MG63 (cell line): Measurements from ENCODE around the gene KCNH2. TPM values are rescaled to one million over a fixed set of nuclear protein-coding genes. Genes with fewer than 3 reads are reported as not detected.

Source experiments
- DNase-seq: peaks from one replicate; pipeline ENCODE4 v3.0.0-alpha.2; 2020
- H3K27me3 ChIP-seq: fragments of 250-450 bp; sonication (Bioruptor Pico); 2 replicates; pipeline ENCODE4 v1.5.1; 2020; ENCODE audit warnings: mild to moderate bottlenecking, moderate library complexity
- H3K36me3 ChIP-seq: fragments of 250-450 bp; sonication (Bioruptor Pico); 2 replicates; pipeline ENCODE4 v1.5.1; 2020; ENCODE audit warnings: mild to moderate bottlenecking, moderate library complexity
- H3K4me3 ChIP-seq: fragments of 250-450 bp; sonication (Bioruptor Pico); 2 replicates; pipeline ENCODE4 v1.5.1; 2020; ENCODE audit warnings: mild to moderate bottlenecking, moderate library complexity
- H3K9me3 ChIP-seq: fragments of 250-450 bp; sonication (Bioruptor Pico); 2 replicates; pipeline ENCODE4 v1.5.1; 2020; ENCODE audit warnings: mild to moderate bottlenecking, moderate library complexity
- total RNA-seq: library from RNA; depleted of rRNA; stranded (reverse); fragments of >200 nt; shearing (Covaris generic); gene quantifications from 2 replicates; pipeline ENCODE4 v1.2.3, GENCODE V29; 2014; ENCODE audit warnings: low replicate concordance

The KCNH2 gene
- total RNA-seq, 1 experiment from 2014 or later = 0.33 TPM

DNA sequence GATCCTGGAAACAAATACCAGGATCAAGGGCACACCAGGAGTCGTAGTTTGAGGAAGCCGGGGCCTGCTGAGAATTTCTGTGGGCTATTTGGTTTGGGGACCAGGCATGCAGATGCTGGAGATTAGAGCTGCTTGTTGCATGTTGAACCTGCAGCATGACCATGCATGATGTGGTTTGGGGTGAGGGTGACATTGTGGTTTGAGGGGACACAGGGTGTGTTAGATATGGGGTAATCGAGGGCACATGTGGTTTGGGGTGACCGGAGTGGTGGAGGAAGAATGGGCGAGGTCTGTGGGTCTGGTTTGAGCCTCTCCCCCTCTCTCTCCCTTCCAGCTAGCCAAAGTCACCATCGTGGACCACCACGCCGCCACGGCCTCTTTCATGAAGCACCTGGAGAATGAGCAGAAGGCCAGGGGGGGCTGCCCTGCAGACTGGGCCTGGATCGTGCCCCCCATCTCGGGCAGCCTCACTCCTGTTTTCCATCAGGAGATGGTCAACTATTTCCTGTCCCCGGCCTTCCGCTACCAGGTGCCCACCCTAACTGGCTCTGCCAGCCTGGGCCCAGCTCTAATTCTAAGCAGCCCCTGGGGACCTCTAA, 22.9 kb upstream of the KCNH2 start:
- Histone ChIP-seq H3K36me3 (no peaks in the 10 kb centered on the region), H3K27me3 (no peaks in the 10 kb centered on the region), H3K9me3 (no peaks in the 10 kb centered on the region), H3K4me3 (no peak overlapping the region)
- DNase-seq = no peak

DNA sequence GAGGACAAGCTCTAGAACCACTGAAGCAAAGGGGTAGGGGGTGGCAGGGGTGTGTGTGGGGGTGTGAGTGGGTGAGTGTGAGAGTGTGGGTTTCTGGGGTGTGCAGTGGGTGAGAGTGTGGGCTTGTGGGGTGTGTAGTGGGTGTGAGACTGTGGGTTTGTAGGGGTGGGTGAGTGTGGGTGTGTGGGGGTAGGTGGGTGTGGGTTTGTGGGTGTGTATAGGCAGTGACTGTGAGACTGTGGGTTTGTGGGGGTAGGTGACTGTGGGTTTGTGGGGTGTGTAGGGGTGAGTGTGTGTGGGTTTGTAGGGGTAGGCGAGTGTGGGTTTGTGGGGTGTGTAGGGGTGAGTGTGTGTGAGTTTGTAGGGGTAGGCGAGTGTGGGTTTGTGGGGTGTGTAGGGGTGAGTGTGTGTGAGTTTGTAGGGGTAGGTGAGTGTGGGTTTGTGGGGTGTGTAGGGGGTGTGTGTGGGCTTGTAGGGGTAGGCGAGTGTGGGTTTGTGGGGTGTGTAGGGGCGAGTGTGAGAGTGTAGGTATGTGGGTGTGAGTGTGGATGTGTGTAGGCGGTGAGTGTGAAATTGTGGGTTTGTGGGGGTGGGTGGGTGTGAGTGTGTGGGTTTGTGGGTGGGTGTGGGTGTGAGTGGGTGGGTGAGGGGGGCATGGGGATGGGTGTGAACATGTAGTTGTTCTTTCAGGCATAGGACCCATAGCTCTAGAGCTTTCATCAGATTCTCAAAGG, 21.5 kb upstream of the KCNH2 start:
- DNase-seq = no peak
- Histone ChIP-seq H3K36me3 (no peaks in the 10 kb centered on the region), H3K27me3 (no peaks in the 10 kb centered on the region), H3K9me3 (no peaks in the 10 kb centered on the region), H3K4me3 (no peak overlapping the region)

DNA sequence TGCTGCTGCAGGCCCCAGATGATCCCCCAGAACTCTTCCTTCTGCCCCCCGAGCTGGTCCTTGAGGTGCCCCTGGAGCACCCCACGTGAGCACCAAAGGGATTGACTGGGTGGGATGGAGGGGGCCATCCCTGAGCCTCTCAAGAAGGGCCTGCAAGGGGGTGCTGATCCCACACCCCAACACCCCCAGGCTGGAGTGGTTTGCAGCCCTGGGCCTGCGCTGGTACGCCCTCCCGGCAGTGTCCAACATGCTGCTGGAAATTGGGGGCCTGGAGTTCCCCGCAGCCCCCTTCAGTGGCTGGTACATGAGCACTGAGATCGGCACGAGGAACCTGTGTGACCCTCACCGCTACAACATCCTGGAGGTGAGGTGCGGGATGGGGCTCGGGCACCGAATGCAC, 20.9 kb upstream of the KCNH2 start:
- Histone ChIP-seq H3K27me3 (no peaks in the 10 kb centered on the region), H3K36me3 (no peaks in the 10 kb centered on the region), H3K4me3 (no peak overlapping the region), H3K9me3 (no peaks in the 10 kb centered on the region)
- DNase-seq = no peak

DNA sequence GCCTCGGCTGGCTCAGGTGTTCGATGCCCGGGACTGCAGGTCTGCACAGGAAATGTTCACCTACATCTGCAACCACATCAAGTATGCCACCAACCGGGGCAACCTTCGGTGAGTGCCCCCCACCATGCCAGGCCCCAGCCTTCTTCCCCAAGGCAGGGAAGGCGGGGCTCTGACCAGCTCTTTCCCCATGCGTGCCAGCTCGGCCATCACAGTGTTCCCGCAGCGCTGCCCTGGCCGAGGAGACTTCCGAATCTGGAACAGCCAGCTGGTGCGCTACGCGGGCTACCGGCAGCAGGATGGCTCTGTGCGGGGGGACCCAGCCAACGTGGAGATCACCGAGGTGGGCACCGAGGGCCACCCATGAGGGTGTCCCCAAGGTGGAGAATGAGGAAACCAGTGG, 20.2 kb upstream of the KCNH2 start:
- no peaks in the 10 kb centered on the region for H3K36me3 ChIP-seq
- H3K9me3 ChIP-seq = no peaks in the 10 kb centered on the region
- no peaks in the 10 kb centered on the region for H3K27me3 ChIP-seq
- DNase-seq = no peak
- H3K4me3 ChIP-seq = no peak overlapping the region

DNA sequence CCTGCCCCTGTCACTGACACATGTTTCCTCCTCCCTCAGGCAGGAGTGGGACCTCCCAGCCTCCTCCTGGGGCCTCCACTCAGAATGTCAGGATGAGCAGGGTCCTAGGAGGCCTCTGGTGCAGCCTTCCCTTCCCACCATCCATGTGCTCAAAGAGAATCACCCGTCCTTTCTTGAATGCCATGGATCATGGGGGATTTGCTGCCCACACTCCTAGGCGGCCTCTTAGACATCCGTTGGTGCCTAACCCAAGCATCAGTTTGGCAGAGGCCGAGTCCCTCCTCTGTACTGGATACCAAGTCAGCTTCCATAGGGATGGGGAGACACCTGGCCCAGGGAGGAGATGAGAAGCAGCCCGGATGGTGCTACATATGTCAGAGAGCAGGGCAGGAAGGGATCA, 19.7 kb upstream of the KCNH2 start:
- H3K4me3 ChIP-seq = no peak overlapping the region
- H3K27me3 ChIP-seq = no peaks in the 10 kb centered on the region
- H3K36me3 ChIP-seq = no peaks in the 10 kb centered on the region
- DNase-seq = no peak
- no peaks in the 10 kb centered on the region for H3K9me3 ChIP-seq

DNA sequence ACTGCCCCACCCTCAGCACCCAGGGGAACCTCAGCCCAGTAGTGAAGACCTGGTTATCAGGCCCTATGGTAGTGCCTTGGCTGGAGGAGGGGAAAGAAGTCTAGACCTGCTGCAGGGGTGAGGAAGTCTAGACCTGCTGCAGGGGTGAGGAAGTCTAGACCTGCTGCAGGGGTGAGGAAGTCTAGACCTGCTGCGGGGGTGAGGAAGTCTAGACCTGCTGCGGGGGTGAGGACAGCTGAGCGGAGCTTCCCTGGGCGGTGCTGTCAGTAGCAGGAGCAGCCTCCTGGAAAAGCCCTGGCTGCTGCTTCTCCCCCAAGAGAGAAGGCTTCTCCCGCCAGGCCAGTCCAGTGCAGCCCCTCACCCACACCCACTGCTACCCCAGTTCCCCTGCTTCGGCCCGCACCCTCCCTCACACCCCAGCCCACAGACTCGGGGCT, 19.0 kb upstream of the KCNH2 start:
- H3K9me3 ChIP-seq = no peaks in the 10 kb centered on the region
- no peaks in the 10 kb centered on the region for H3K27me3 ChIP-seq
- H3K4me3 ChIP-seq = no peak overlapping the region
- no peak for DNase-seq
- H3K36me3 ChIP-seq = no peaks in the 10 kb centered on the region

DNA sequence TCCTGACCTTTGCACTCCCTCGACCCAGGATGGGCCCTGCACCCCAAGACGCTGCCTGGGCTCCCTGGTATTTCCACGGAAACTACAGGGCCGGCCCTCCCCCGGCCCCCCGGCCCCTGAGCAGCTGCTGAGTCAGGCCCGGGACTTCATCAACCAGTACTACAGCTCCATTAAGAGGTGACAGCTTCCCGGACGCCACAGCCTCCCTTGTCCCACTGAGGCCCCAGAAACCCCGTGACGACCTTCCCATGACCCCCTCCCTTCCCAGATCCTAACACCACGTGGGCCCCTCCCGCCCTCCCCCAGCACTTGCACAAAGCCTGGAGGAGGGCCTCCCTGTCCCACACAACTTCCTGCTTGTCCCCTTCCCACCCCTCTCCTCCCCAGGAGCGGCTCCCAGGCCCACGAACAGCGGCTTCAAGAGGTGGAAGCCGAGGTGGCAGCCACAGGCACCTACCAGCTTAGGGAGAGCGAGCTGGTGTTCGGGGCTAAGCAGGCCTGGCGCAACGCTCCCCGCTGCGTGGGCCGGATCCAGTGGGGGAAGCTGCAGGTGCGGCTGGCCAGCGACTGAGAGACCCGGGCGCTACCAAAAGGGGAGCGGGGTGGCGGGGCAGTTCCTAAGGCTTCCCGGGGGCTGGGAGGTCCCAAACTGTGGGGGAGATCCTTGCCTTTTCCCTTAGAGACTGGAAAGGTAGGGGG, 18.4 kb upstream of the KCNH2 start:
- no peaks in the 10 kb centered on the region for H3K9me3 ChIP-seq
- no peak overlapping the region for H3K4me3 ChIP-seq
- DNase-seq = no peak
- H3K36me3 ChIP-seq = no peaks in the 10 kb centered on the region
- H3K27me3 ChIP-seq = no peaks in the 10 kb centered on the region

DNA sequence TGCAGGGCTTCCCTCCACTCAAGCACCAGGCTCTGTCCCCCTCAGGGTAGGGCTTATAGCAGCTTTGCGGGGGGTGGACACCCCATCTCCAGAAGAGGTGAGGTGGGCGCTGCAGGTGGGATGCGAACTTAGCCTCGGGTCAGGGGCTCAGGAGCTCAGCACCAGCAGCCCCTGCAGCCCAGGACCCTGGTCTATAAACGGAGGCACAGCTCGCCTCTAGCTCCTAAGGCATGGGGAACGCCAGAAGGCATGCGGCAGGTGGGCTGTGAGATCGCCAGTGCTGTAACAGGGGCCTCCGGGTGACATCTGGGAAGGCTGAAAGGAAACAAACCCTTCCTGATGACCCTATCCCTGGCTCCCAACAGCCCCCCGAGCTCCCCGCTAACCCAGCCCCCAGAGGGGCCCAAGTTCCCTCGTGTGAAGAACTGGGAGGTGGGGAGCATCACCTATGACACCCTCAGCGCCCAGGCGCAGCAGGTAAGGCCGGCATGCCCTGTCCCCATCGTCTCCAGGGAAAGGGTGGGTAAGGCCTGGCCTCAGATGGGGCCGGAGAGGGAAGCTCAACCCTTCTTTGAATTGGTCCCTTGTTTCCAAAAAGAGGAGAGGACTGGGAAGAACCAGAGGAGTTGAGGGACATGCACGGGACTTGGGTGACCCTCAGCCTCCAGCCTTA, 16.9 kb upstream of the KCNH2 start:
- H3K9me3 ChIP-seq = no peaks in the 10 kb centered on the region
- no peak overlapping the region for H3K4me3 ChIP-seq
- H3K36me3 ChIP-seq = no peaks in the 10 kb centered on the region
- no peaks in the 10 kb centered on the region for H3K27me3 ChIP-seq
- DNase-seq = no peak

DNA sequence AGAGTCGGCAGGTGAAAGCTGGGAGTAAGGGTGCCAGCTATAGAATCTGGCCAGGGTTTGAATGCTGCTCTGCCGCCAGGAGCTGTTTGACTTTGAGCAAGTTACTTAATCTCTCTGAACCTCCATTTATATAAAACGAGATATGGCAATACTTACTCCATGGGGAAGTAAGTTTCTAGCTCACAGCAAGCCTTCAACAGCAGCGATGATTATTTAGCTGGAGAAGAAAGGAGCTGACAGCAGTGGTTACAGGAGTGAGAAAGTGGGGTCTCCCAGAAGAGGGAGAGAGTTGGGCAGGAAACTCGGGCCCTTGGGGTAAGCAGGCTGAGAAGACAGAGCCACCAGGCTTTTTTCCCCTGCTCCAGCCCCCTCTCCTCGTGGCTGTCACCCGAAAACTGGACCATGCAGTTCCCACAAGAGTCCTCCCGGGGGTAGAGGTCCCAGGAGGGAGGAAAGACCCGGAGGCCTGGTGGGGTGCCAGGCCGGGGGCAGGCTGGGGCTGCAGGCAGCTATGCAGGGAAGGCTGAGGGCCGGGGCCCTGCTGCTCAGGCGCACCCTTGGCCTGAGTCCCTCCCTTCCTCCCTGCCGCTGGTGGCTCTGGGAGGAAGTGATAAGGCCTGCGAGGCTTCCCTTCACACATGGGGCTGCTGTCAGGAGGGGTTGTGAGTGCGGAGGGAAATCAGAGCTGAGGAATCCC, 16.2 kb upstream of the KCNH2 start:
- no peaks in the 10 kb centered on the region for H3K27me3 ChIP-seq
- H3K4me3 ChIP-seq = no peak overlapping the region
- H3K36me3 ChIP-seq = no peaks in the 10 kb centered on the region

DNA sequence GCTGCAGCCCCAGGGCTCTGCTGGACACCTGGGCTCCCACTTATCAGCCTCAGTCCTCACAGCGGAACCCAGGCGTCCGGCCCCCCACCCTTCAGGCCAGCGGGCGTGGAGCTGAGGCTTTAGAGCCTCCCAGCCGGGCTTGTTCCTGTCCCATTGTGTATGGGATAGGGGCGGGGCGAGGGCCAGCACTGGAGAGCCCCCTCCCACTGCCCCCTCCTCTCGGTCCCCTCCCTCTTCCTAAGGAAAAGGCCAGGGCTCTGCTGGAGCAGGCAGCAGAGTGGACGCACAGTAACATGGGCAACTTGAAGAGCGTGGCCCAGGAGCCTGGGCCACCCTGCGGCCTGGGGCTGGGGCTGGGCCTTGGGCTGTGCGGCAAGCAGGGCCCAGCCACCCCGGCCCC, 15.4 kb upstream of the KCNH2 start:
- Histone ChIP-seq H3K4me3 (no peak overlapping the region), H3K27me3 (no peaks in the 10 kb centered on the region), H3K36me3 (no peaks in the 10 kb centered on the region), H3K9me3 (no peaks in the 10 kb centered on the region)
- no peak for DNase-seq

More for the DNA sequence above, 16.2 kb upstream of the KCNH2 start:
- no peak for DNase-seq
- H3K9me3 ChIP-seq = no peaks in the 10 kb centered on the region

DNA sequence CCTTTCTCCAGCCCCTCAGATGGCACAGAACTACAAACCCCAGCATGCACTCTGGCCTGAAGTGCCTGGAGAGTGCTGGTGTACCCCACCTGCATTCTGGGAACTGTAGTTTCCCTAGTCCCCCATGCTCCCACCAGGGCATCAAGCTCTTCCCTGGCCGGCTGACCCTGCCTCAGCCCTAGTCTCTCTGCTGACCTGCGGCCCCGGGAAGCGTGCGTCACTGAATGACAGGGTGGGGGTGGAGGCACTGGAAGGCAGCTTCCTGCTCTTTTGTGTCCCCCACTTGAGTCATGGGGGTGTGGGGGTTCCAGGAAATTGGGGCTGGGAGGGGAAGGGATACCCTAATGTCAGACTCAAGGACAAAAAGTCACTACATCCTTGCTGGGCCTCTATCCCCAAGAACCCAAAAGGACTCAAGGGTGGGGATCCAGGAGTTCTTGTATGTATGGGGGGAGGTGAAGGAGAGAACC, 14.7 kb upstream of the KCNH2 start:
- Histone ChIP-seq H3K9me3 (no peaks in the 10 kb centered on the region), H3K27me3 (no peaks in the 10 kb centered on the region), H3K36me3 (no peaks in the 10 kb centered on the region), H3K4me3 (no peak overlapping the region)
- no peak for DNase-seq

DNA sequence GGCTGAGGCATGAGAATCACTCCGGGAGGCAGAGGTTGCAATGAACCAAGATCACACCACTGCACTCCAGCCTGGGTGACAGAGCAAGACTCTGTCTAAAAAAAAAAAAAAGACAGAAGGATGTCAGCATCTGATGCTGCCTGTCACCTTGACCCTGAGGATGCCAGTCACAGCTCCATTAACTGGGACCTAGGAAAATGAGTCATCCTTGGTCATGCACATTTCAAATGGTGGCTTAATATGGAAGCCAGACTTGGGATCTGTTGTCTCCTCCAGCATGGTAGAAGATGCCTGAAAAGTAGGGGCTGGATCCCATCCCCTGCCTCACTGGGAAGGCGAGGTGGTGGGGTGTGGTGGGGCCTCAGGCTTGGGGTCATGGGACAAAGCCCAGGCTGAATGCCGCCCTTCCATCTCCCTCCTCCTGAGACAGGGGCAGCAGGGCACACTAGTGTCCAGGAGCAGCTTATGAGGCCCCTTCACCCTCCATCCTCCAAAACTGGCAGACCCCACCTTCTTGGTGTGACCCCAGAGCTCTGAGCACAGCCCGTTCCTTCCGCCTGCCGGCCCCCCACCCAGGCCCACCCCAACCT, 14.0 kb upstream of the KCNH2 start:
- Histone ChIP-seq H3K36me3 (no peaks in the 10 kb centered on the region), H3K27me3 (no peaks in the 10 kb centered on the region), H3K9me3 (no peaks in the 10 kb centered on the region), H3K4me3 (no peak overlapping the region)
- DNase-seq = no peak

DNA sequence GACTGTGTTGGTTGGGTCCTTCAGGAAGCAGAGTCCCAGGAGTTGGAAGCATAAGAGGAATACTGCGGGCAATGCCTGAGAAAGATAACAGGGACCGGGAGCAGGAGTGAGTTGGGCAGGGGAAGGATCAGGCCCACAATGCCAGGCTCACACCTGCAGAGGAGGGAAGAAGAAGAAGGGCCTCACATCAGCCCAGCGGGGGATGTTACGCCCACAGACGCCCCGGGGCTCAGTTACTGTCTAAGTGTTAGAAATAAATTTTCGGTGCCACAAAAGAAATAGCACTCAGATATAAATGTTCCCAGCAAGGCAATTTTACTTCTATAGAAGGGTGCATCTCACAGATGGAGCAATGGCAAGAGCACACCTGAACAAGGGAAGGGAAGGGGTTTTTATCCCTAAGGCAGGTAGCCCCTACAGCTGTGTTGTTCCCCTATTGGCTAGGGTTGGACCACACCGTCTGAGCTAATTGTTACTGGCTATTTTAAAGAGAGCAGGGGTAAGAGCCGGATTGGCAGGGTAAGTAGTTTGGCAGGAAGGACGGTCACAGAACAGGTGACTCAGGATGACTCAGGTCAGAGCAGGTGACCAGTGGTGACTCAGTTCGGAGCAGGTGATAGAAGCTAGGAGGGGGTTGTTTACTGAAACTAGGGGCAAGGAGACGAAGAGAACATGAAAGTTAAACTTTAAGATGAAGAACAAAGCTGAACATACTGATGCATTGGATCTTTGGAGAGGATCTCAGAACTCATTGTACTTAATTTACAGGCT, 12.5 kb upstream of the KCNH2 start, which contains the start of gene NOS3:
Gene NOS3 (plus strand): TSS at position 602 of the 771 bp plus-strand sequence. CDS start 2,787 bp downstream, outside the sequence.
- Histone ChIP-seq H3K27me3 (no peaks in the 10 kb centered on the region), H3K4me3 (no peak within 1 kb of the TSS), H3K9me3 (no peaks in the 10 kb centered on the region), H3K36me3 (no peaks in the 10 kb centered on the region)
- DNase-seq = no peak

DNA sequence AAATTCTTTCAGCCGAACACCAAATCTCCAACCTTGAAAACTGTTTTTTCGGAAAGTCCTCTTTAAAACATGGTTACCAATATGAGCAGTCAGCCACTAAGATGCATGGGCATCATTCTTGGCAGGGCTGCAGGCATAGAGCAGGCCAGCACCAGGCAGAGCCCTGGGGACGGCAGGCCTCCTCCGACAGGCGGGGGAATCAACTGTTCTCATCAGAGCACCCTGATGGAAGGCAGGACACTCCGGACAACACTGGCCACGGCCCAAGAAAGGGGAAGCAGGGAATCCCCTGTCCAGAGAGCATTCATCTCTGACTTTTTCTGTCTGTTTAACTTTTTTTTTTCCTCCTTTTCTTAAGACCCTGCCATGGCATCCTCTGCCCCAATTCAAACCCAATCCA, 11.3 kb upstream of the KCNH2 start:
- Histone ChIP-seq H3K36me3 (no peaks in the 10 kb centered on the region), H3K27me3 (no peaks in the 10 kb centered on the region), H3K9me3 (no peaks in the 10 kb centered on the region), H3K4me3 (no peak overlapping the region)
- no peak for DNase-seq
